Retinal pigment epithelial cell (primary cell): Measurements from ENCODE around the gene ODAD3.
"Not testable (repeated sequence)": the region's sequence is repeated elsewhere in the genome, so short reads cannot be mapped to it uniquely, and the experiment has no call there.

Experiments used
- DNase-seq: peaks from one replicate; pipeline ENCODE4 v3.0.0-alpha.2; 2010; ENCODE audit warnings: low read depth
- H3K4me3 ChIP-seq: 2 replicates; pipeline ENCODE4 v1.5.1; 2011; ENCODE audit warnings: mild to moderate bottlenecking, low read length, control low read depth, moderate library complexity
- CTCF ChIP-seq: conservative IDR thresholded peaks from 2 replicates; pipeline ENCODE4 v1.5.1; 2011; ENCODE audit warnings: low read depth, low read length, control low read depth, inconsistent platforms

ODAD3 gene

GRCh38 chr19:11380653-11381537, 54.0 kb downstream of the ODAD3 start:
- TF ChIP-seq CTCF, result peak; percentile 66
- peak; percentile 84 for DNase-seq
- H3K4me3 ChIP-seq, result peak overlapping the region; percentile 62

- DNase-seq, result no peak
- no peak for TF ChIP-seq CTCF
- no peak overlapping the region for H3K4me3 ChIP-seq
These were observed 55.0 kb downstream of the ODAD3 start for GRCh38 chr19:11379857-11380350.

- H3K4me3 ChIP-seq, DNase-seq: not testable (repeated sequence)
These were observed 55.6 kb downstream of the ODAD3 start for GRCh38 chr19:11379269-11379845.

DNA sequence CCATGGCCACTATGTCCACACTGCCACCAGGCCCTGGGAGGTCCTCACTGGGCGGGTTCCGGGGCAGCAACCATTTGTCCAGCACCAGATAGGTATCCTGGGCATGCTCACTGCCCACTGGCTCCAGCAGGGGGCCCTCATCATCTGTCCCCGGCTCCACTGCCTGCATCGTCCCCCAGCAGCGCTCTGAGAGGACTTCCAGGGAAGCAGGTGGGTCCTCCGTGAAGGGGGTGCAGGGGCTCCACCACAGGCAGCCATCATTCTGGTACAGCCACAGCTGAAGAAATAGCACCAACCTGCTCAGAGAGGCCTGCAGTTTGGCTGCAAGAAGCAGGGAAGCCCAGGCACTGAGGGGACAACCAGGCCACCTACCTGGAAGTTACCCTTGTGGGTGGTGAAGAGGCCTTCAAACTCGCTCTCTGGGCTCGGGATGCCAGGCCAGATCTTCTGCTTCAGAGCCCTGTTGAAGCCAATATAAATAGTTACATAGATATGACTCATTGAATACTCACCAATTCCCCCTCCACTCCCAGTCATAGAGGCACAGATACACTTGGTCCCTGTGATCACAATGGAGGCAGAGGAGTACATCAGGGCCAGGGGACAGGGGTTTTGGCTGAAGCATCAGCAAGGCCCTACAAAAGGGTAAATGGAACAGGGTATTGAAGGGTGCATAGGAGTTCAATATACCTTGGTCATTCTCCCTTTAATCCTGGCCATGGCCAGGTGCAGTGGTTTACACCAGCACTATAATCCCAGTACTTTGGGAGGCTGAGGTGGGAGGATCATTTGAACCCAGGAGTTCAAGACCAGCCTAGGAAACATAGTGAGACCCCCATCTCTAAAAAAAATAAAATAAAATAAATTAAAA, 56.4 kb downstream of the ODAD3 start:
- peak; percentile 77 for TF ChIP-seq CTCF

DNA sequence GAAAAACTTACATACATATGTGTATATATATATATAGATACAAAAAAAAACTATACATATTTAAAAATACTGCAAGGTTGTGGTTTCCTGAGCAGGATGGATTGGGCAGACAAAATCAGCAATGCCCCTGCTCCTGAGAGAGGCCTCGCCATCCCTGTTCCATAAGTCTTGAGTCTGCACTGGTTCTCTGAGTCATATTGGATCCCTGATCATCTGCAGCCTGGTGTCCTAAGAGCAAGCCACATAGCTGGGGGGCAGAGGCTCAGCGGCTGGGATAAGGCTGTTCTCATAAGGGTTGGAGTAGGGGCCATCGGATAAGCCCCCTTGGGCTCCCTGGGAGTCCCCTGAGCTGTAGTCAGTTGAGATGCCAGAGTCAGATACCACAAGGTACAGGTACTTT, 57.2 kb downstream of the ODAD3 start:
- no peak for DNase-seq
- no peak overlapping the region for H3K4me3 ChIP-seq
- no peak for TF ChIP-seq CTCF

More for the DNA sequence above, 56.4 kb downstream of the ODAD3 start:
- no peak overlapping the region for H3K4me3 ChIP-seq
- no peak for DNase-seq

GRCh38 chr19:11377237-11377636, 57.7 kb downstream of the ODAD3 start:
- TF ChIP-seq CTCF, result no peak
- DNase-seq, result peak; percentile 54
- no peak overlapping the region for H3K4me3 ChIP-seq
